Prostate gland (tissue), 2 donors: ENCODE results near the gene STX16. TPM values are rescaled to one million over a fixed set of nuclear protein-coding genes. Genes with fewer than 3 reads are reported as not detected.

Experiments
- DNase-seq: peaks from one replicate; pipeline ENCODE4 v3.0.0-alpha.2; 2019; ENCODE audit warnings: low spot score
- H3K27ac ChIP-seq, 2 donors: fragments of 200-600 bp; sonication (generic); 2 replicates each; pipeline ENCODE4 v1.5.1; 2017 to 2019
- H3K27me3 ChIP-seq: fragments of 200-600 bp; sonication (generic); replicated peaks from 2 replicates; pipeline ENCODE4 v1.5.1; 2019; ENCODE audit not compliant: insufficient read depth
- H3K36me3 ChIP-seq, 2 donors: fragments of 200-600 bp; sonication (generic); 1 replicate in 1 of 2; 2 replicates in 1 of 2; pipeline versions ENCODE4 v1.5.1 to v1.8.1; 2017 to 2019
- H3K4me1 ChIP-seq: fragments of 200-600 bp; sonication (generic); replicated peaks from 2 replicates; pipeline ENCODE4 v1.5.1; 2019
- H3K4me3 ChIP-seq, 2 donors: fragments of 200-600 bp; sonication (generic); 2 replicates each; pipeline ENCODE4 v1.5.1; 2017 to 2019
- H3K9me3 ChIP-seq: fragments of 200-600 bp; sonication (generic); 2 replicates; pipeline ENCODE4 v1.5.1; 2017
- CTCF ChIP-seq, 4 experiments: fragments of 200-600 bp in 2 of 4; fragments of 450-650 bp in 2 of 4; sonication (generic) in 2 of 4; IDR thresholded peaks; 1 replicate in 3 of 4; 2 replicates in 1 of 4; pipeline ENCODE4 v1.5.1; 2016 to 2019; ENCODE audit warnings: antibody characterized with exemption in 4 of 4, mild to moderate bottlenecking in 2 of 4, moderate library complexity in 2 of 4
- POLR2A ChIP-seq: fragments of 450-650 bp; IDR thresholded peaks from one replicate; pipeline ENCODE4 v1.6.1; 2016; ENCODE audit warnings: antibody characterized with exemption, mild to moderate bottlenecking
- POLR2AphosphoS5 ChIP-seq: sonication (generic); formaldehyde crosslinking; IDR thresholded peaks from one replicate; pipeline ENCODE4 v1.6.1; 2017; ENCODE audit warnings: antibody characterized with exemption
- WGBS: methylation state at CpG from one replicate; pipeline ENCODE4 v1.1.5; 2018; 5-methylcytosine and 5-hydroxymethylcytosine counted together
- intact Hi-C: fragments of 100-400 bp; cut with DNase I; formaldehyde crosslinking; loops from one replicate; pipeline ENCODE4 v1.14.2; 2022
- total RNA-seq, 2 donors: library from RNA; depleted of rRNA; stranded (reverse); fragments of >200 nt; gene quantifications; one replicate each; pipeline ENCODE4 v1.1.0, GENCODE V29; 2016

The STX16 gene
- total RNA-seq, 2 donors from 2014 or later = 34.3 to 115 TPM

GRCh38 chr20:58661598-58662473, 10.8 kb downstream of the STX16 start:
- Histone ChIP-seq H3K27ac (no peak overlapping the region), H3K36me3 (no peaks in the 10 kb centered on the region), H3K4me1 (peaks cover 3% of the 10 kb centered on the region), H3K9me3 (no peaks in the 10 kb centered on the region), H3K4me3 (no peak overlapping the region), H3K27me3 (no peaks in the 10 kb centered on the region)
- DNase-seq = no peak
- intact Hi-C loops = no loop called here
- no peak for TF ChIP-seq POLR2A
- TF ChIP-seq CTCF (IDR thresholded peaks at IDR 0.05) = no peak
- no peak for TF ChIP-seq POLR2AphosphoS5
- WGBS = 87% methylated on average over 12 of the region's 12 CpGs

- peaks cover 1% of the 10 kb centered on the region for H3K4me1 ChIP-seq
- no peak overlapping the region for H3K4me3 ChIP-seq
- no peak overlapping the region for H3K27ac ChIP-seq
- no peaks in the 10 kb centered on the region for H3K27me3 ChIP-seq
- 84% methylated on average over 2 of the region's 2 CpGs for WGBS
- TF ChIP-seq CTCF (IDR thresholded peaks at IDR 0.05) (no peak), POLR2A (no peak), POLR2AphosphoS5 (no peak)
- intact Hi-C loops = no loop called here
- DNase-seq = no peak
- peaks cover 0 to under 1% of the 10 kb centered on the region in 2 donors for H3K36me3 ChIP-seq
- H3K9me3 ChIP-seq = no peaks in the 10 kb centered on the region
Observed at GRCh38 chr20:58664331-58664730, 13.2 kb downstream of the STX16 start.

- Histone ChIP-seq H3K9me3 (no peaks in the 10 kb centered on the region), H3K36me3 (peaks cover 0 to 6% of the 10 kb centered on the region in 2 donors), H3K4me1 (no peaks in the 10 kb centered on the region), H3K27me3 (no peaks in the 10 kb centered on the region), H3K27ac (no peak overlapping the region), H3K4me3 (no peak overlapping the region)
- TF ChIP-seq POLR2AphosphoS5 (no peak), CTCF (IDR thresholded peaks at IDR 0.05) (no peak)
- 90% methylated on average over 5 of the region's 5 CpGs for WGBS
- no peak for DNase-seq
- intact Hi-C loops = no loop called here
Observed at GRCh38 chr20:58664883-58665282, 13.8 kb downstream of the STX16 start.

GRCh38 chr20:58665606-58666005, 14.5 kb downstream of the STX16 start:
- no peak overlapping the region for H3K4me3 ChIP-seq
- DNase-seq = no peak
- intact Hi-C loops = no loop called here
- no peaks in the 10 kb centered on the region for H3K9me3 ChIP-seq
- peaks cover 0 to 6% of the 10 kb centered on the region in 2 donors for H3K36me3 ChIP-seq
- no peaks in the 10 kb centered on the region for H3K27me3 ChIP-seq
- no peak overlapping the region for H3K27ac ChIP-seq
- no peak for TF ChIP-seq POLR2A
- TF ChIP-seq CTCF (IDR thresholded peaks at IDR 0.05) = no peak
- no peak for TF ChIP-seq POLR2AphosphoS5
- no peaks in the 10 kb centered on the region for H3K4me1 ChIP-seq
- WGBS = 71% methylated on average over 11 of the region's 11 CpGs

GRCh38 chr20:58666702-58667101, 15.6 kb downstream of the STX16 start:
- TF ChIP-seq POLR2A = no peak
- TF ChIP-seq POLR2AphosphoS5 = no peak
- TF ChIP-seq CTCF (IDR thresholded peaks at IDR 0.05) = no peak
- 98% methylated on average over 7 of the region's 7 CpGs for WGBS
- H3K36me3 ChIP-seq = peaks cover 0 to 6% of the 10 kb centered on the region in 2 donors
- intact Hi-C loops = no loop called here
- H3K4me1 ChIP-seq = no peaks in the 10 kb centered on the region
- no peak overlapping the region for H3K4me3 ChIP-seq
- no peak overlapping the region for H3K27ac ChIP-seq
- no peaks in the 10 kb centered on the region for H3K27me3 ChIP-seq
- H3K9me3 ChIP-seq = no peaks in the 10 kb centered on the region
- no peak for DNase-seq
